Left renal cortex interstitium (tissue), 4 donors: ENCODE results near the gene RNASE13. TPM values are rescaled to one million over a fixed set of nuclear protein-coding genes. Genes with fewer than 3 reads are reported as not detected.

Source experiments
- DNase-seq, 4 donors: peaks; one replicate each; pipeline ENCODE4 v3.0.0-alpha.2; 2013; ENCODE audit warnings: low read depth in 4 of 4, low spot score in 2 of 4, missing footprints in 1 of 4
- polyA plus RNA-seq, 4 donors: library from polyadenylated mRNA; unstranded; fragments of 120-200 nt; gene quantifications; one replicate each; pipeline ENCODE4 v1.2.1, GENCODE V29; 2013; ENCODE audit not compliant: insufficient read length in 4 of 4

The RNASE13 gene
- polyA plus RNA-seq, 4 donors, result 0.17 to 1.1 (median 0.56) TPM

- no peak for DNase-seq
Measured at GRCh38 chr14:21066882-21067502, 32.4 kb upstream of the RNASE13 start.

GRCh38 chr14:21063479-21063878 lies 28.9 kb upstream of the RNASE13 start:
- no peak for DNase-seq

DNA sequence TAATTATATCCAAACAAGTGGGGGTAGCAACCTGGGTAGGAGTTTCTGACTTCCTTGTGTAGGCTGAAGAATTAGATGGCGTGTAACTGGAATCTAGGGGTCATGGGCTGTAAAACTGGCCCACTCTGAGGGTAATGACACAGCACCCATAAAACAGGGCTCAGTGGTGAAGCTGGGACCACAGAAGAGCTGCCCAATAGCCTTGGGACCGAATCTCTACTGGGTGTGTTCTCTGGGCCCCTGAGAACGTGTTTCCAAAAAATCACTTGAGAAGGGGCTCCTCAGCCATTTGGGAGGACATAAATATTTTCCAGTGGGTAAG lies 26.7 kb upstream of the RNASE13 start:
- DNase-seq, result no peak

DNA sequence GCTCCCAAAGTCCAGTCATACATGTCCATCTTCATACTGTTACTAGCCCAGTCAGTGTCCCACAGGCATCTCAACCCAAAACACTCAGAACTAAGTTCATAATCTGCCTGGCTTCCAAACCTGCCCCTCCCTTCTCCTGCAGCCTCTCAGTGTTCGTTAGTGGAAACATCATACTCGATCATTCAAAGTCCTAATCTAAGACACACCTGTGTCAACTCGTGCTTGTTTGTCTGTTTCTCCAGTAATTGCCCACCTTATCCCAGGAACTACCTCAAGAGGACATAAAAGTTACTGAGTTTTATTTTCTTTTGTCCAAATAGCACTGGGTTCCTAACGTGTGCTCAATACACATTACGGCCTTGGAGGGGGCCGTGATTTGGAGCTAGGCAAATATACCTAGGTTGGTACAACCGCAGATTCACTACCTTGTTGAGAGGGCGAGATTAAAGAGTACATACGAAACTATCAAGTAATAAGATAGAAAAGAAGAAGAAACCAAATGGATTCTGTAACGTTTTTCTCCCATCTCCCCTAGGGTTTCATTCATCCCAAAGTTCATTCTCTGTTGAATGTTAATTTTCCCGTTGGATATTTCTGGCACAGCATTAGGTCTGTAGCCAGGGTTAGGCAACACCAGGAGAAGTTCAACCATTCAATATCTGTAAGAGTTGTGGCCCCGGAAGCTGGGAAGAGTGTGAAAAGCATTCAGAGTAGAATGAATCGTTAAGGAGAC lies 26.2 kb upstream of the RNASE13 start:
- DNase-seq, result no peak

DNA sequence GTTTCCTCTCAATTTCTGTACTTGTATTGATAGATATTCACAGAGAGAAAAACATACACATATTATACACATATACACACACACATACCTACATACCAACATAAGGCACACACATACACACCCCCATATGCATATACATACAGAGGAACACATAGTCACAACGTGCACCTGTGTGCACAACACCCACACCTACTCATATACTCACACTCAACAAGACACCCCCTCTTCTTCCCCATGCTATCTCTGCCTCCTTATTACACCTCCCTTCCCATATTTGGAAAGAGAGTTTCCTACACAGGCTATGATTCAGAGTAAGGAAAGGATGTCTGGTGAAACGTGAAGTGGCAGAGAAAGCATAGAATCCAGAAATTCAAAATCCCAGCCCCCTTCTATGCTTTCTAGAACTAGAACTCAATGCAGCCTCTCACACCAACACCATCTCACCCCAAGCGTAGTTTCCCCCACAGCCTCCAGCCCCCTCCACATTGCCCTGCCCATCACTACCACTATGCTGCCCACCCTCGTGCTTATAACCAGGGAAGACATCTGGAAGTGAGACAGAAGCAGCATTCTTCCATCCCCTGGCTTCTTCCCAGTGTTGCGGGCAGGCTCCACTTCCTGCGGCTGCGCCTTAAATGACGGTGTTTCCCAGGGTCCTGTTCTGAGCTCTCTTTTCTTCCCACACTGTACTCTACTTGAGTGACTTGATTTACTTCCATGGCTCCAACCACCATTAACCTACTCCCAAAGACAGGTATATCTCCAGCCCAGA lies 25.4 kb upstream of the RNASE13 start:
- DNase-seq, result no peak

- DNase-seq, result no peak
Measured at GRCh38 chr14:21058903-21059302, 24.3 kb upstream of the RNASE13 start.

GRCh38 chr14:21057803-21058675 lies 23.4 kb upstream of the RNASE13 start, which contains the start of gene RNASE8:
TSS of gene RNASE8 (plus strand) at chr14:21057822. CDS start at chr14:21057893, 71 bp downstream.
- no peak for DNase-seq

DNA sequence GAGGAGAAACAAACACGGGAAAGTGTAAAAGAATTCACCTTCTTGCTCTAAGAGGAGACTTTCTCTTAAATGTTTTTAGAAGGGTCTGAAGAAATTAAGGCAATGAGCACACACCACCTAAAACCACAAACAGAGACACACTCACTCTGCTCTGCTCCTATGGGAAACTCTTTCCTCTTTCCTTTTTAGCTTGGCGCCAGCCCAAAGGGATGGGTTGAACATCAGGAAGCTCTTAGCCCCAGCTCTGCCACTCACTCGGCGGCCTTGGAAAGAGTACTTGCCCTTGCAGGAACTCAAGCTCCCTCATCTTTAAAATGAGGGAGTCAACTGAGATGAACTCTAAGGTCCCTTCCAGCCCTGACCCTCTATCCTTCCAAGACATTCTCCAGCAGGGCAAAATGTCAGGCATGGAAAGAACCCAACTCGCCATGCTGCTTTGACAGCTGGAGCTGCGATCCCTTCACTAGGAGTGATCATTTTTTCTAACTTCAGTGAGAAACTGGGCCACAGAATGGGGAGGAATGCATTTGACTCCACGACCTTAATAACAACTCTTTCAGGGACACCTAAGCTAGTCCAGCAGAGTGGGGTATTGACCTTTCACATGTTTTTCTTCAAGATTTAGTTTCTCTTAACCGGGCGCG lies 22.0 kb upstream of the RNASE13 start:
- DNase-seq, result no peak

DNA sequence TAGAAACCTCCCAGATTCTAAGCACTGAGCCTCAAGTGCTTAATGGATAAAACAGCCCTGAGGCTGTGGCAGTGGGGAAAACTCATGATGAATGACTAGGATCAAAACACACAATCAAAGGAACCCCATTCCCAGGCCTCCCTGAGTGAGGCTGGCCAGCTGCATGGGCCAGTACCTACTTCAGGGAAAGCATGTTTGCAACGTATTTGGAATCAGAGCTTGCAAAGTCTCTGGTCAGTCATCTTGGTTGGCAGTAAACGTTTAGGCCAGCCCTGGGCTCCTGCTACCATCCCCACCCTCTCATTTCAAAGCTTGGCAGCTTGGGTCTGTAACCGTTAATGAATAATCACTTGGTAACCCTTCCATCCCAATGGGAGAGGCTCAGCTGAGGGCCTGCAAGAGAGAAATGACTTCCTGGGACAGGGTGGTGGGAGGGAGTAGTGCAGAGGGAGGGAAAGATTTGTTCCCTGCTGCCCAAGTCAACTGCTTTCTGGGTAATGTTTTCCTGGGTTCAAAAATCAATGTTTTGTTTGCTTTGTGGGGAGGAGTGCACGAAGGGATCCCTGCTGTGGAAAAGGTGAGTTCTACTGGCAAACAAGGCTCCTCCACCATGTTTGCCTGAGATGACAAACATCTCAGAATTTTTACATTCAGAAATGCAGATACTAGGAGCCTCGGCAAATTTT lies 21.0 kb upstream of the RNASE13 start:
- DNase-seq, result no peak

GRCh38 chr14:21054768-21055145 lies 20.1 kb upstream of the RNASE13 start:
- no peak for DNase-seq

DNA sequence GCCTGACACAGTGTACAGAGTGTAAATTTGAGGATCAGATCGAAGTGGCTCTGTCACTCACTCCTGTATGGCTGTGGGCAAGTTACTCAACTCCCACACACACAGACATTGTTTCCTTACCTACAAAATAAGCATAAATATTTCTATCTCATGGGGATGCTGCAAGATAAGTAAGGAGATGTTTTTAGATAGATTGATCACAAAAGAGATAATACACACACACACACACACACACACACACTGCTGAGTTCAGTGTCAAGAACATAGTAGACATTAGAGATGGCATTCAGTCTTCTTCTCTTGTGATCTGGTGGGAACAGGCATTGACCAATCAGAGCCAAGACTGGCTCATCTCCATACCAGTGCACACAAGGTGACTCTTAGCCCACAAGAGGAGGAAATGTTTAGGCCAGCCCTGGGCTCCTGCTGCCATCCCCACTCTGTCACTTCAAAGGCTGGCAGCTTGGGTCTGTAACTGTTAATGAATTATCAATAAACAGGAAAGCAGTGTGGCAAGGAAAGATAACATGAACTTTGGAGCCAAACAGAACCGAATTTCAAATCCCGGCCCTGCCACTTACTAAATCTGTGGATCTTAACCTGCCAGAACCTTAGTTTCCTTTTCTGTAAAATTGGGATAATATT lies 19.6 kb upstream of the RNASE13 start:
- DNase-seq, result no peak

GRCh38 chr14:21053184-21054122 lies 18.8 kb upstream of the RNASE13 start:
- DNase-seq, result no peak

DNA sequence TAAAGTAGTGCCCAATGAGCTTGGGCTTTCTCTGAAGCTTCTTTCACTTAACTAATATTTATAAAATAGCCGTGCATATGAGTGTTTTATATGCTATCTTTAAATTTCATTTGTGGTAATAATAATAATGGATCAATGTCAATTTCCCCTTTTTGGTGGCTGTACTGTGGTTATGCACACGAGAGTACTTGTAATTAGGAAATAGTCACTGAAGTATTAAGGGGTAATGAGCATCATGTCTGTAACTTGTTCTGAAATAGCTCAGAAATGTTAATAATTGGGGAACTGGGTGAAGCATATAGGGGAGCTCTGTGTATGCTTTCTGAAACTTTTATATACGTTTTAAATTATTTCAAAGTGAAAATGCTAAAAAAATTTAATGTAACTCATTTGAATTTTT lies 16.0 kb upstream of the RNASE13 start:
- DNase-seq, result no peak

DNA sequence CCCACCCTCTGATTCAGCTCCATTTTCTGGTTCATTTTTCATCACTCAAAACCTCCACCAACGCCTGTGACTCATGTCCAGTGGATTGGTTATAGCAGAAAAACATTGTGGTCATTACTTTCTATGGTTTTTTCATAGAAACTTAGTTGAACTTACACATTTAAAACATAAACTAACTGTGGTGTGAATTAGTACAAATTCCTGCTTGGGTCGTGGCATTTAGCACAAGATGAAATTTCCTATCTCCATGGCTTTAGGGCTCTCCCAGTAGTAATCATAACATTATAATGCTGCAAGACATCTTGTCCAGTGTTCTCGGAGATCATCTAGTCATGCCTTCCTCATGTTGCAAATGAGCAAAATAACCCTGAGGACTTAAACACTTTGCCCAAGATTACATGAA lies 14.7 kb upstream of the RNASE13 start:
- no peak for DNase-seq

GRCh38 chr14:21048638-21049037 lies 14.0 kb upstream of the RNASE13 start:
- no peak for DNase-seq

DNA sequence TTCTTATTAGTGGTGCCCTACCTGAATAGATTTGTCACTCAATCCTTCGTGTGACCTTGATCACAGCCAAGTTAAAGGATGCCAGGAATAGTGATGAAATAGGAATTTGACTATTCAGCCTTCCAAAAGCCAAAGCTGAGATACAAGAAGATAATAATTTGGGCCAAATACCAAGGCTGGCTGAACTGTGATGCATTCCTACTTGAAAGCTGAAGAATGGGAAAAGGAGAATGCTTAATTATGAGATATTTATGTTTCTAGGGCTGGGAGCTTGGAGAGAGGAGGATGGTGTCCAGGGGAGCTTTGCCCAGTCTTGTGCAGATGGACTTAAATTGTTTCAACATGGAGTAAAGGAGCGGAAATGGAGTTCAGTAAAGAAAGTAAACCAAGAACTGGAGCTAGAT lies 12.8 kb upstream of the RNASE13 start:
- DNase-seq, result no peak

- no peak for DNase-seq
Measured at GRCh38 chr14:21043974-21044618, 9.5 kb upstream of the RNASE13 start.
